ENCODE measurements around the gene OR2B2.

DNA sequence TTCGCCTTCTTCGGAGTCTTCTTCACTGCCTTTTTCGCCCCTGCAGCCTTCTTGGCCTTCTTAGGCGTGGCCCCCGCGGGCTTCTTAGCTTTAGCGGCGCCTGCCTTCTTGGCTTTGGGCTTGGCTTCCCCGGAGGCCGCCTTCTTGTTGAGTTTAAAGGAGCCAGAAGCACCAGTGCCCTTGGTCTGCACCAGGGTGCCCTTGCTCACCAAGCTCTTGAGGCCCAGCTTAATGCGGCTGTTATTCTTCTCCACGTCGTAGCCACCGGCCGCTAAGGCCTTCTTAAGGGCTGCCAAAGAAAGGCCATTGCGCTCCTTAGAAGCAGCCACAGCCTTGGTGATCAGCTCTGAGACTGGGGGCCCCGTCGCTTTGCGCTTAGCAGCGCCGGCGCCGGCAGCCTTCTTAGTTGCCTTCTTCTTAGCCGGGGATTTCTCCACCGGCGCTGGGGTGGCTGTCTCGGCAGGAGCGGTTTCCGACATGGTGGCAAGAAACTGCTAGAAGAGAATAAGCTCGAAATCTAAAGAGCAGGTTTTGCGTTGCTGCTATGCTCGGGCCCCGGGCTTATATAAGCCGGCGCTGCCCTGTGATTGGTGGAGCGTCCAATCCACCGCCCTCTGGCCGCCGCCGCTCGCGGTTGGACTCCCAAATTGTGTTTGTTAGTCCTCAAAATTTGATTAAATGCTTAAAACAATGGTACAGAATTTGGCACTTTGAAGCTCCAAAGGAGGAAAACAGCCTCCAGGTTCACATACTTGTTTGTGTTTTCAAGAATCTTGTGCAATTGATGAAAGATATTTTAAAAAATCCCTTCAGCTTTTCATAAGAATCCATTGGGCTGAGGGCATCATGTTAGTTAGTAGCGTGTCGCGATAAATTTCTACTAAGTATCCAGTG is 44.9 kb downstream of the OR2B2 start:
- TF ChIP-seq, protein P1, sequence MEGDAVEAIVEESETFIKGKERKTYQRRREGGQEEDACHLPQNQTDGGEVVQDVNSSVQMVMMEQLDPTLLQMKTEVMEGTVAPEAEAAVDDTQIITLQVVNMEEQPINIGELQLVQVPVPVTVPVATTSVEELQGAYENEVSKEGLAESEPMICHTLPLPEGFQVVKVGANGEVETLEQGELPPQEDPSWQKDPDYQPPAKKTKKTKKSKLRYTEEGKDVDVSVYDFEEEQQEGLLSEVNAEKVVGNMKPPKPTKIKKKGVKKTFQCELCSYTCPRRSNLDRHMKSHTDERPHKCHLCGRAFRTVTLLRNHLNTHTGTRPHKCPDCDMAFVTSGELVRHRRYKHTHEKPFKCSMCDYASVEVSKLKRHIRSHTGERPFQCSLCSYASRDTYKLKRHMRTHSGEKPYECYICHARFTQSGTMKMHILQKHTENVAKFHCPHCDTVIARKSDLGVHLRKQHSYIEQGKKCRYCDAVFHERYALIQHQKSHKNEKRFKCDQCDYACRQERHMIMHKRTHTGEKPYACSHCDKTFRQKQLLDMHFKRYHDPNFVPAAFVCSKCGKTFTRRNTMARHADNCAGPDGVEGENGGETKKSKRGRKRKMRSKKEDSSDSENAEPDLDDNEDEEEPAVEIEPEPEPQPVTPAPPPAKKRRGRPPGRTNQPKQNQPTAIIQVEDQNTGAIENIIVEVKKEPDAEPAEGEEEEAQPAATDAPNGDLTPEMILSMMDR (IDR thresholded peaks at IDR 0.05) = no peak
- peak in 2 of 3 donors; percentile 39 to 76 for TF ChIP-seq POLR2A (IDR thresholded peaks at IDR 0.05)

All from body of pancreas (tissue), 4 donors.